T-helper 1 cell treated with Interleukin-12 subunit alpha and Interleukin-12 subunit beta and Interleukin-4 antibody, amounts not matched to agents 30 μg/mL and 1 μg/mL, for 36 hours (primary cell): ENCODE measurements around the gene FCER1G.
"Not testable (repeated sequence)": the region's sequence is repeated elsewhere in the genome, so short reads cannot be mapped to it uniquely, and the experiment has no call there.

Experiments
- H3K27ac Mint-ChIP-seq: one replicate; pipeline ENCODE4 v1.8.0; 2021; ENCODE audit warnings: mild to moderate bottlenecking, mixed read lengths
- H3K27me3 Mint-ChIP-seq: one replicate; pipeline ENCODE4 v1.8.0; 2021; ENCODE audit warnings: low read depth, mixed read lengths
- H3K36me3 Mint-ChIP-seq: one replicate; pipeline ENCODE4 v1.8.0; 2021; ENCODE audit warnings: low read depth, mixed read lengths
- H3K4me1 Mint-ChIP-seq: one replicate; pipeline ENCODE4 v1.8.0; 2021; ENCODE audit warnings: low read depth, mixed read lengths
- H3K4me3 Mint-ChIP-seq: one replicate; pipeline ENCODE4 v1.8.0; 2021; ENCODE audit warnings: mild to moderate bottlenecking, moderate library complexity, mixed read lengths
- H3K9me3 Mint-ChIP-seq: one replicate; pipeline ENCODE4 v1.8.0; 2021; ENCODE audit warnings: mixed read lengths

FCER1G gene

DNA sequence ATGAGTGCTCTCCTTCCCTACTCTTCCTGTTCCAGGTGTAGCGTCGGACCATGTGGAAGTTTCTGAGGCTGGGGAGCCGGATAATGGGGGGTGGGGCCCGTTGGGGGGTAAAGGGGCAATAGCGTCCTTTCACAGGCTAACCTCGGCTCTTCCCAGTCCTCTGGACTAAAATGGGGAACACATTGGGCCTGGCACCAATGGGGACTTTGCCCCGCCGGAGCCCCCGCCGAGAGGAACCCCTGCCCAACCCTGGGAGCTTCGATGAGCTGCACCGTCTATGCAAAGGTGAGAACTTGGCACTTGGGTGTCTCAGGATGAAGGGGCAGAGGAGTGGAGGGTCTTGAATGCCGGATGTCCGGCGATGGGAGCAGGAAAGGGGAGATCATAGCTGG lies 11.2 kb downstream of the FCER1G start:
- Mint-ChIP-seq H3K27ac (peak overlapping the region; percentile 99), H3K4me3 (peak overlapping the region; percentile 98), H3K27me3 (no peaks in the 10 kb centered on the region), H3K9me3 (no peaks in the 10 kb centered on the region), H3K36me3 (peaks cover 26% of the 10 kb centered on the region), H3K4me1 (peaks cover 29% of the 10 kb centered on the region)

DNA sequence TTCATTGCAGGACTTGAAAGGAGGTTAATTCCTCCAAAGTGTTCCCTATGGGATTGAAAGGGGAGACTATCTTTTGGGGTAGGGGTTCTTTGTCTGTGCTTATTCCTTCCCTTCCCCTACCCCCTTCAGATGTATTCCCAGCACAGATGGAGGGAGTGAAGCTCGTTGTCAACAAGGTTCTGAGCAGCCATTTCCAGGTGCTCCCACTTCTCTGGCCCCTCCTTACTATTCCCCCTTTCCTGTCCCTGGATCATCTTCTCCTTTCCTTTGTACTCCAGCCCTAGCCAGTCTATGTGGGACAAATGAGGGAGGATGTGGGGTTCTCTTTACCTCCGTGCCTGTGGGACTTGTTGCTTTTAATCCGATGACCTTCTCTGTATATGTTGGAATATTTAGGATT lies 11.7 kb downstream of the FCER1G start:
- Mint-ChIP-seq H3K27ac (peak overlapping the region; percentile 85), H3K9me3 (no peaks in the 10 kb centered on the region)

GRCh38 chr1:161227196-161227871 lies 12.2 kb downstream of the FCER1G start:
- Mint-ChIP-seq H3K4me1 (peaks cover 26% of the 10 kb centered on the region), H3K4me3 (peak overlapping the region; percentile 98), H3K27ac (peak overlapping the region; percentile 85), H3K9me3 (no peaks in the 10 kb centered on the region), H3K36me3 (peaks cover 26% of the 10 kb centered on the region), H3K27me3 (no peaks in the 10 kb centered on the region)

More for the DNA sequence above, 11.7 kb downstream of the FCER1G start:
- H3K27me3 Mint-ChIP-seq: no peaks in the 10 kb centered on the region
- peaks cover 26% of the 10 kb centered on the region for H3K36me3 Mint-ChIP-seq
- peak overlapping the region; percentile 98 for H3K4me3 Mint-ChIP-seq
- peaks cover 29% of the 10 kb centered on the region for H3K4me1 Mint-ChIP-seq

DNA sequence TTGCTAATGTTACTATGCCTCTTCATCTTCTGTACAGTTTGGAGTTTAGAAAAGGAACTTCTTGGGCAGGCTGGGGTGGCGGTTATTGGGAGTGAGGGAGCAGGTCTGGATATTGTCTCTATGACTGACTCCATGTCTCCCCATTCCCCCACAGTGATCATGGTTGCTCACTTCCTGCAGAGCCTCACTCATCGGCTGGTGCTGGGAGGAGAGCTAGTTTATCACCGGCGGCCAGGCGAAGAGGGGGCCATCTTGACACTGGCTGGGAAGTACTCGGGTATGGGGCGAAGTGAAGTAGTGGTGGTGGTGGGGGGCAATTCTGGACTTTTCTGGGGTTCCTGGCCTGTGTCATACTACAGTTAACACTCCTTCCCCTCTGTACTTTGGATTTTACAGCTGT lies 12.9 kb downstream of the FCER1G start:
- H3K27ac Mint-ChIP-seq: peak overlapping the region; percentile 85
- H3K4me3 Mint-ChIP-seq: peak overlapping the region; percentile 98
- H3K27me3 Mint-ChIP-seq: no peaks in the 10 kb centered on the region
- no peaks in the 10 kb centered on the region for H3K9me3 Mint-ChIP-seq
- peaks cover 26% of the 10 kb centered on the region for H3K4me1 Mint-ChIP-seq
- H3K36me3 Mint-ChIP-seq: peaks cover 26% of the 10 kb centered on the region

DNA sequence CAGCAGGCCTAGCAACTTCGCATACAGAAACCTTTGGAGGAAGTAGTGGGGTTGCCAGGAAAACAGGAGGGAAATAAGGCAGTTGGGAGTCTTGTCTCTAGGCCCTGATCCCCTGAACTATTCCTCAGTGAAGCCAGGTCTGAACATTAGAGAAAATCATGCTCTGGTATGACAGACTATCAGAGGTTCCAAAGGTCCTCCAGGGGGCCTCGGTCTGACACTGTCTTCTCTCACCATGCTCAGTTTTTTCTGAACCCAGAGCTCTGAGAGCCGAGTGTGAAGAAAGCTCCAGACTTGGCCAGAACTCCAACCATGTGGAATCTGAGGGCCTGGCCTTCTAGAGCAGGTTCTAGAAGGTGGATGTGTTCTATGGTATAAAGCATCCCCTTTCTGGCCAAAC lies 14.8 kb downstream of the FCER1G start:
- Mint-ChIP-seq H3K4me1 (peaks cover 26% of the 10 kb centered on the region), H3K9me3 (no peaks in the 10 kb centered on the region), H3K27me3 (no peaks in the 10 kb centered on the region), H3K27ac (no peak overlapping the region), H3K4me3 (no peak overlapping the region), H3K36me3 (peaks cover 26% of the 10 kb centered on the region)

GRCh38 chr1:161230762-161231161 lies 15.7 kb downstream of the FCER1G start:
- H3K36me3 Mint-ChIP-seq: peaks cover 26% of the 10 kb centered on the region
- H3K27me3 Mint-ChIP-seq: peaks cover 5% of the 10 kb centered on the region
- no peak overlapping the region for H3K4me3 Mint-ChIP-seq
- H3K27ac Mint-ChIP-seq: no peak overlapping the region
- H3K4me1 Mint-ChIP-seq: peaks cover 20% of the 10 kb centered on the region
- H3K9me3 Mint-ChIP-seq: no peaks in the 10 kb centered on the region

DNA sequence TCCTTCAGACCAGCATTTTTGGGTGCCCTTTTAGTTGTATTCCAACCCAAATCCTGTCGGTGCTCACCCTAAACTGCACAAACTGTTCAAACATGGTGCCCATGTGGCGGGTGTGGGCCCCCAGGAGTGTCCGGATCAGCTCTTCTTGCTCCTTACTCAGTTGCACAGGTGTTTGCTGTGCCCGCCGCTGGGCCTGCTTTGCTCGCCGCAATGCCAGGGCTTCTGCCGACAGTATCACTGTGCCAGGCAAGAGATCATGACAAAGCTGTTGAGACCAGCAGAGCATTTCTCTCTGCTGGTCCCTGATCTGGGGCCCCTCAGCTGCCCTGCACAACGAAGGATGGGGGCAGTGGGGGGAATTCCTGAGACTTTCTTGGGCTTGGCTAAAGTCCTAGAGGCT lies 18.0 kb downstream of the FCER1G start:
- H3K9me3 Mint-ChIP-seq: no peaks in the 10 kb centered on the region

DNA sequence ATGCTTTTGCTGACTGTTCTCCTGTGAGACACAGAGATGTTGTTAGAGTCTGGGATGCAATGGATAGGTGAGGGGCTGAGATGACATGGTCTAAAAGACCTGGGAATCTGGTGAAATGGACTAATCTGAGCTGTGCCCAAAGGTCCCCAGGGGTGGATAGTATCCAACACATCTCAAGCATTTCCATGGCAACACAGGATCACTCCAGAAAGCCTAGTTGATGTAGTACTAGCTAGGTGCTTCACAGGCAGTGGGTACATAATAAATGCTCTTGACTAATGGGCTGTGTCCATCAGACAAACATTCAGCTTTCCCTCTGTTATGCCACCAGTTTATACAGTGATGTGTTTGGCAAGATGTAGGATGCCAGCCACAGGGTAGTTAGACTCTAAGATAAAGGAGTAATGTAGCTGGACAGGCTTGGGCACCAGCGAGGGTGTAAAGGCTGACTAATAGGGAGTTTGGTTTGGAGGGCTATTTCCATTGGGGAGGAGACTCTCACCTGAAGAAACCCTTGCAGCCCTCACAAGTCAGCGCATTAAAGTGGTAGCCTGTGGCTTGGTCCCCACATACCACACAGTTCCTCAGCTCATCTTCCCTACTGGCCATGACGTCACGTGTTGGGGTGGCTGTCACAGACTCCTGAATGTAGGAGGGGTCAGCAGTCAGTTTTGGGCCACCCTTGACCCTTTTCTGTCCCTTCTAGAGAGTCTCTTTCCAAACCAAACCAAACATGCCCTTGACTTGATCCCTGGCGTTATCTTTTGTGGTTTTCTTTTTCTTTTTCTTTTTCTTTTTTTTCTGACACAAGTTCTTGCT lies 21.1 kb downstream of the FCER1G start:
- no peak overlapping the region for H3K4me3 Mint-ChIP-seq
- peaks cover 24% of the 10 kb centered on the region for H3K27me3 Mint-ChIP-seq
- H3K36me3 Mint-ChIP-seq: no peaks in the 10 kb centered on the region
- no peak overlapping the region for H3K27ac Mint-ChIP-seq
- no peaks in the 10 kb centered on the region for H3K4me1 Mint-ChIP-seq
- H3K9me3 Mint-ChIP-seq: no peaks in the 10 kb centered on the region

More for the DNA sequence above, 18.0 kb downstream of the FCER1G start:
- Mint-ChIP-seq H3K27me3 (peaks cover 8% of the 10 kb centered on the region), H3K4me3 (no peak overlapping the region), H3K36me3 (peaks cover 19% of the 10 kb centered on the region), H3K27ac (no peak overlapping the region), H3K4me1 (peaks cover 2% of the 10 kb centered on the region)

GRCh38 chr1:161238039-161238473 lies 23.0 kb downstream of the FCER1G start, which contains the start of gene NR1I3:
NR1I3 (minus strand) TSS chr1:161238203; CDS start chr1:161236565, 1,638 bp downstream.
- Mint-ChIP-seq H3K36me3 (no peaks in the 10 kb centered on the region), H3K9me3 (no peaks in the 10 kb centered on the region), H3K27ac (no peak within 1 kb of the TSS), H3K27me3 (peaks cover 31% of the 10 kb centered on the region), H3K4me3 (no peak within 1 kb of the TSS), H3K4me1 (no peaks in the 10 kb centered on the region)

DNA sequence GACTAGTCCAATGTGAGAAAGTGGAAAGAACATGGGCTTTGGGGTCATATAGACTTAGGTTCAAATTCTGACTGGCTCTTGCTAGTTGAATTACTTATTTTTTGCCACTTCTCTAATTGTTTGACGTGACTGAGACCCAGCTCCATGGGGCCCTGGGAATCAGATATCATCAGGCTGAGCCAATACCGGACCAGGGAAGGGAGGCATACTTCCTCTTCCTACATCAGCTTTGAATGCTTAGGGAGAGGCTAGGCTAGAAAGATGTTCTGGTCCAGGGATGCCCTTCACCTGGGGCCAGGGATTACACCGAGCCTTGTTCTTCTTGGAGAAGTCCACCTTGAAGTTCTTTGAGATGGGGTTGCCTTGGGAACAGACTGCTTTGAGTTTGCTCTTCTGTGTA lies 26.6 kb downstream of the FCER1G start:
- no peaks in the 10 kb centered on the region for H3K36me3 Mint-ChIP-seq

GRCh38 chr1:161242313-161242712 lies 27.2 kb downstream of the FCER1G start:
- H3K9me3 Mint-ChIP-seq: no peaks in the 10 kb centered on the region
- H3K27ac Mint-ChIP-seq: no peak overlapping the region
- no peaks in the 10 kb centered on the region for H3K36me3 Mint-ChIP-seq
- H3K4me1 Mint-ChIP-seq: no peaks in the 10 kb centered on the region
- H3K4me3 Mint-ChIP-seq: no peak overlapping the region
- peaks cover 31% of the 10 kb centered on the region for H3K27me3 Mint-ChIP-seq

More for the DNA sequence above, 26.6 kb downstream of the FCER1G start:
- Mint-ChIP-seq H3K9me3 (no peaks in the 10 kb centered on the region), H3K27ac (no peak overlapping the region), H3K4me1 (no peaks in the 10 kb centered on the region), H3K4me3 (no peak overlapping the region), H3K27me3 (peaks cover 31% of the 10 kb centered on the region)

DNA sequence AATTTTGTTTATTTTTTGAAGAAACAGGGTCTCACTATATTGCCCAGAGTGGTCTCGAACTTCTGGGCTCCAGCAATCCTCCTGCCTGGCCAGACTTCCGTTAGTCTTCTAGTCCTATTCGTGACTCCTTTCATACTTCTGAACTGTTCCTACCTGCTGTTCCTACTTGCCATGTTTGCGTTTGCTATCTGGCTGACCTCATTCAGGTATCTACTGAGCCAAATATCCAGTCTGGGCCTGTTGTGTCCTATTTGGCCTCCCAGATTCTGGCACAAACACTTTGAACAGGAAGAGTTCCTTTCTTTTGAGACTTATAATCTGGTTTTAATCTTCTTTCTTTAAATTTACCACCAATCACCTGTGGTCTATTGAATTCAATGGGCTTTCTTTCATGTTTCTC lies 29.8 kb downstream of the FCER1G start:
- H3K4me1 Mint-ChIP-seq: no peaks in the 10 kb centered on the region
- H3K27ac Mint-ChIP-seq: no peak overlapping the region
- H3K27me3 Mint-ChIP-seq: peaks cover 28% of the 10 kb centered on the region
- H3K9me3 Mint-ChIP-seq: peaks cover 3% of the 10 kb centered on the region
- no peak overlapping the region for H3K4me3 Mint-ChIP-seq
- H3K36me3 Mint-ChIP-seq: no peaks in the 10 kb centered on the region

GRCh38 chr1:161250100-161250499 lies 35.0 kb downstream of the FCER1G start:
- H3K9me3 Mint-ChIP-seq, H3K36me3 Mint-ChIP-seq, H3K4me3 Mint-ChIP-seq, H3K4me1 Mint-ChIP-seq, H3K27ac Mint-ChIP-seq, H3K27me3 Mint-ChIP-seq: not testable (repeated sequence)

DNA sequence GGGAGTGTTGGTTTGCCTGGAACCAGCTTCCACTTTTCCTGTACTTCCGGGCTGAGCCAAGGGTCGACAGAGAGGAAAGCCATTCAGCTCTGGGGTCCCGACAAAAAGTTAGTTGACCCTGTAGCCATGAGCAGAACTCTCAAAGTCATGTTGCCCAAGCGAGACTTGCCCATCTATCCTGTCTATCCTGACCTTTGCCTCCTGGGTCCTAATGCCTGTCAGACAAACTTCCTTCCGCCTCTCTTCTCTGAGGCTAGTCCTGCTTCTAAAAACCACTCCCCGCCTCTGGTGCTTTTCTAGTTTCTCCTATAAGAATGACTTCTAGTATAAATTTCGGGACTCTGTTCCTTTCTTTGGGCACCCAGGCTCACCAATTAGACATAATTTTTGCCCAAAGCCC lies 35.7 kb downstream of the FCER1G start:
- Mint-ChIP-seq H3K9me3 (peaks cover 9% of the 10 kb centered on the region), H3K4me1 (no peaks in the 10 kb centered on the region), H3K36me3 (peaks cover 4% of the 10 kb centered on the region), H3K4me3 (no peak overlapping the region), H3K27ac (no peak overlapping the region), H3K27me3 (peaks cover 9% of the 10 kb centered on the region)

GRCh38 chr1:161251579-161251978 lies 36.5 kb downstream of the FCER1G start:
- no peak overlapping the region for H3K4me3 Mint-ChIP-seq
- no peaks in the 10 kb centered on the region for H3K4me1 Mint-ChIP-seq
- no peak overlapping the region for H3K27ac Mint-ChIP-seq
- H3K9me3 Mint-ChIP-seq: peaks cover 17% of the 10 kb centered on the region
- H3K27me3 Mint-ChIP-seq: peaks cover 13% of the 10 kb centered on the region
- H3K36me3 Mint-ChIP-seq: peaks cover 4% of the 10 kb centered on the region
